ENCODE measurements around the gene ZNRD2.

Gene ZNRD2

GRCh38 chr11:65585396-65586246, 15.3 kb downstream of the ZNRD2 start:
- no peak for DNase-seq (ENCODE audit: extremely low read depth in 1 of 2, low read depth in 1 of 2)

DNA sequence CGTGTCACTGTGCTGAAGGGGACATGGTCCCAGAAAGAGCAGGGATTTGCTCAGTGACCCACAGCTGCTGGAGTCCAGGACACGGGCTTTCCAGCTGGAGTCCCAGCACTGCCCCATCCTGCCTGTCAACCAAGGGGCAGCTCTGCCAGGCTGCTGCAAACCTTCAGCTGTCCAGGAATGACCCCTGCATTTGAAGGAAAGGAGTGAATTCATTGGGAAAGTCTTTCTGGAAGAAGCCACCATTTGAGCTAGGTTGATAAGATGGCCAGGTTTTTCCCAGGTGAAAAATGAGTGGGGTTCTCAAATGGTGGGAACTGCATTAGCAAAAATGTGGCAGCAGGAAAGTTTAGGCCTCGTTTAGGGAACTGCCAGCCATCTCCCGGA, 16.0 kb downstream of the ZNRD2 start:
- no peak for DNase-seq (ENCODE audit: extremely low read depth in 1 of 2, low read depth in 1 of 2)

- DNase-seq (ENCODE audit: extremely low read depth in 1 of 2, low read depth in 1 of 2) = no peak
Observed at GRCh38 chr11:65586676-65587075, 16.4 kb downstream of the ZNRD2 start.

DNA sequence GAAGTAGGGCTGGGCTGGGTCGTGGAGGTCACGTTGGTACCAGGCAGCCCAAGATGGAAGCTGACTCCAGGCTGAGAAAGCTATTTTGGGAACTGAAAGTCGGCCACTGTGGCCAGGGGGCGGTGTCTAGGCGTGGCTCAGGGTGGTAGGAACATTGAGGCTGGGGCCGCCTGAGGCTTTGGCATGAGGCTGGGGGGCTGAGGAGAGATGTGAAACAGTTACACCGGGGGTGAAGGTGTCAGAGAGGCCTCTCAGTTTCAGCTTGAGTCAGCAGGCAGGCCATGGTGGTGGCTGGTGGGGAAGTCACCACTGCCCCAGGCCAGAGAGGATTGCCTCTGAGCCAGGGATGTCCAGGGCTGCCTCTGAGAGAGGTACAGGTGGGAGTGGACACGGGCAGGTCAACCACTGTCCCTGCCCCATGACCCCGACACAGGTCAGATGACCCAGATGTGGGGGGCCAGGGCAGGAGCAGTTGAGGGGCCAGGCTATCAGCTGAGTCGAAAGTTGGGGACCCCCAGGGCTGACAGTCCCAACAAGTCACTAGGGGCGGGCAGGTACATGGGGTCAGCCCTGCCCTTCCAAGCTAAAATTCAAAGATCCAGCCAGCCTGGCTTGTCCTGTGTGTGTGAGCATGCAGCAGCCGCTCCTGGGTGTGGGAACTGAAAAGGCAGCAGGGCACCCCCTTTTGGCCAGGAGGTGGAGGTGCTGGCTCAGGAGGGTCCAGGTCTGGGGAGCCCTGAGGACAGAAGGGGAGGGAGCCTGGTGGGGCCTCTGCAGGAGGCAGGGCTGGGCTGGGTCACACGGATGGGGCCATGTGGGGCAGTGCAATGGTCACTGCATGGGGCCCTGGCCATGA, 18.1 kb downstream of the ZNRD2 start:
- DNase-seq (ENCODE audit: extremely low read depth in 1 of 2, low read depth in 1 of 2) = peak; percentile 52 to 61

DNA sequence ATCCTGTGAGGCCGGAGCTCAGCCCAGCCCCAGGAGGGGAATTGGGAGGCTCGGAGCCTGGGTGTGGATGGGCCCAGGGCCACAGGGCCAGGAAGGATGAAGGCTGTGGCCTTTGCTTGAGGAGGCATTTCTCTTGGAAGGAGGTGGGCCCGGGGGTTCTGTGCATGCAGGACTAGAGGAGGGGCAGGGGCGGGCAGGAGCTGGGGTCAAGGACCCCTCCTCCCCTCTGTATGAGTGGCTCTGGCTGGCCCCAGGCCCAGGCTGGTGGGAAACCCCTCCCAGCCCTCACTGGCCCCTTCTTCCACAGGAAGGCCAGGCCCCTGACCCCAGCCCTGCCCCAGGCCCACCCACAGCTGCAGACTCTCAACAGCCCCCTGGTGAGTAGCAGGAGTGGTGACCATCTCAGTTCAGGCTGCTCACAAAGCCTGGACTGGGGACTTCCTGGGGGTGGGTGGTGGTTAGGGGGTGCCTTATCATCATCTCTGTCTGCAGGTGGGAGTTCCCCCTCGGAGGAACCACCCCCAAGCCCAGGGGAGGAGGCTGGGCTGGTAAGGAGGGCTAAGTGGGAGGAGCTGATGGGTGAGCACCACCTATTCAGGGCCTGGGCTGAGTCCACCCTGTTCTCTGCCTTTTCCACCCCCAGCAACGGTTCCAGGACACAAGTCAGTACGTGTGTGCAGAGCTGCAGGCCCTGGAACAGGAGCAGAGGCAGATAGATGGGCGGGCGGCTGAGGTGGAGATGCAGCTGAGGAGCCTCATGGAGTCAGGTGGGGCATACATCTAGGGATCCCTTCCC, 19.4 kb downstream of the ZNRD2 start:
- DNase-seq (ENCODE audit: extremely low read depth in 1 of 2, low read depth in 1 of 2) = no peak

- no peak for DNase-seq (ENCODE audit: extremely low read depth in 1 of 2, low read depth in 1 of 2)
Observed at GRCh38 chr11:65590240-65590738, 20.0 kb downstream of the ZNRD2 start.

DNA sequence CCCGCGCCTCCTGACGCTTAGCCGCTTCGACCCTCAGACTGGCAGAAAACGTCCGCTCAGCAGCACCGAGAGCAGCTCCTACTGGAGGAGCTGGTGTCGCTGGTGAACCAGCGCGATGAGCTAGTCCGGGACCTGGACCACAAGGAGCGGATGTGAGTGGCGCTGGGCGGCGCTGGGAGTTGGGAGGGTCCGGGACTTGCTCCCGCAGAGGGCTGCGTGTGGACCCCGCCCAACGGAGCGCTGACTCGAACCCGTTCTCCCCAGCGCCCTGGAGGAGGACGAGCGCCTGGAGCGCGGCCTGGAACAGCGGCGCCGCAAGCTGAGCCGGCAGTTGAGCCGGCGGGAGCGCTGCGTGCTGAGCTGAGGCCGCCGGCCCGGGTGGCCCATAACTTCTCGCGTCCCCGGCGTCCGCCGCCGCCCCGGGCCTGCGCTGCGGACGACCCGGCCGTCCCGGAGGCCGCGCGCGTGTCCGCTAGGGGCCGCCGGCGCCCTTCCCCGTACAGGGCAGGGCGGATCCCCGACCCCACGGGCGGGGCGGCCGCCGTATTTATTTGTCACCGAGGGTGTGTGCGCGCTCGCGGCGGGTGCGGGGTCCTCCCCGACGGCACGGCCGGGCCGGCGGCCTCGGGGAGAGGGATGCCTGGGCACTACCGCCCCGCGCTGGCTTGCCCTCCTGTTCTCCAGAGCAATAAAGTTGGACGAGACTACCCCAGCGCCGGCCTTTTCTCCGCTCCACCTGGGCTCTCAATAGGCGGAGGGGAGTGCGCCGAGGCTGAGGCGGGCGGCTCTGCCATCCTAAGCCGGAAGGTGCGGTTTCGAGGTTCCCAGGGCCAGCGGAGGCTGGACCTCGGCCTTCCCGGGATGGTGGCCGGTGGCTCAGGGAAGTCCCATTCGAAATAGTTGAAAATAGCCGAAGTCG, 21.9 kb downstream of the ZNRD2 start:
- DNase-seq (ENCODE audit: extremely low read depth in 1 of 2, low read depth in 1 of 2) = no peak

GRCh38 chr11:65592858-65593517, 22.7 kb downstream of the ZNRD2 start:
- DNase-seq (ENCODE audit: extremely low read depth in 1 of 2, low read depth in 1 of 2) = no peak

GRCh38 chr11:65593518-65594414, 23.5 kb downstream of the ZNRD2 start:
- no peak for DNase-seq (ENCODE audit: extremely low read depth in 1 of 2, low read depth in 1 of 2)

DNA sequence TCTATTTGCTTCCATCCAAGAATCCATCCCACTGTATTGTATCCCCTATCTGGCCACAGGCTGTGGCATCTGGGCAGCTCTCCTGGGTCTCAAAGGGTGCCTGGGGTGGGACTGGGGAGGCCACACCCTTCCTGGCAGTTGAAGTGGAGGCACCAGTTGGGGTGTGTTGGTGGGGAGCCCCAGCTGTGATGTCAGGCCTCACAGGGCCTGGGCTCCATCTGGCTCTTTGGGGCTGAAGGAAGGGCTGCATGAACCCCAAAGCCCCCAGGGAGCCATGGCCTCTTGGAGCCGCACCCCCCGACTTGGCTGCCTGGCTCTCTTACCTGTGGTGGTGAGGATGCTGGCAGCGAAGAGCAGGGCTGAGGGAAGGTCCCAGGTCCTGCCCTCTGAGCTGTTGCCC, 24.9 kb downstream of the ZNRD2 start:
- DNase-seq (ENCODE audit: extremely low read depth in 1 of 2, low read depth in 1 of 2) = no peak

GRCh38 chr11:65595543-65596281, 25.4 kb downstream of the ZNRD2 start, which contains the start of gene KCNK7:
Gene KCNK7, minus strand, starts transcription at chr11:65595800. Its CDS starts 28 bp downstream, at chr11:65595772.
- DNase-seq (ENCODE audit: extremely low read depth in 1 of 2, low read depth in 1 of 2) = no peak

GRCh38 chr11:65596520-65596919, 26.2 kb downstream of the ZNRD2 start:
- DNase-seq (ENCODE audit: extremely low read depth in 1 of 2, low read depth in 1 of 2) = no peak

DNA sequence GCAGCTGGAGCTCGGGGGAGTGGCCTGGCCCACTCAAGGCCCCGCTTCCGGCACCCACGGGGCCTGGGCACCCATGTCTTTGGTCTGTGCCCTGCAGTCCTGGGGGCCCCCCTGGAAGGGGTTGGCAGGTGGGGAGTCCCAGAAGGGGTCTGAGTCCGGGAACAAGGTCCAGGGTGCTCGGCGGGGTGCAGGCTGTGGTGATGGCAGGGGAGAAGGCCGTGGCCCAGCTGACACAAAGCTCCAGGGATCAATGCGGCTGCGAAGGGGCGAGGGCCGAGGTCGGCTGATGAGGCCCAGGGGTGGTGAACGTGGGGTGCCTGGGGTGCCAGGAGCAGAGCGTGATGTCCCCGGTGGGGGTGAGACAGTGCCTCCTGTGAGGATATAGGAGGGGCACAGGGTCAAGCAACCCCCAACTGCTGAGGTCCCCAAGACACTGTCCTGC, 28.0 kb downstream of the ZNRD2 start:
- DNase-seq (ENCODE audit: extremely low read depth in 1 of 2, low read depth in 1 of 2) = no peak

- no peak for DNase-seq (ENCODE audit: extremely low read depth in 1 of 2, low read depth in 1 of 2)
Observed at GRCh38 chr11:65599216-65599954, 29.1 kb downstream of the ZNRD2 start.

GRCh38 chr11:65599955-65600246, 29.6 kb downstream of the ZNRD2 start:
- no peak for DNase-seq (ENCODE audit: extremely low read depth in 1 of 2, low read depth in 1 of 2)

GRCh38 chr11:65604258-65604657, 34.0 kb downstream of the ZNRD2 start:
- DNase-seq (ENCODE audit: extremely low read depth in 1 of 2, low read depth in 1 of 2) = no peak
